HEK293 (cell line): ENCODE results near the gene PLPP1.
"Not testable (repeated sequence)": the region's sequence is repeated elsewhere in the genome, so short reads cannot be mapped to it uniquely, and the experiment has no call there.

Experiments used
- CTCF ChIA-PET: fragments of 350-600 bp; formaldehyde crosslinking; extraction: SDS; loops from one replicate; lab custom pipeline; 2021; ENCODE audit warnings: antibody characterized with exemption; lab: Yijun Ruan, JAX
- POLR2A ChIA-PET: fragments of 300-600 bp; formaldehyde crosslinking; extraction: SDS; loops from one replicate; lab custom pipeline; 2020; ENCODE audit warnings: antibody characterized with exemption, inconsistent platforms; lab: Yijun Ruan, JAX
- H3K27ac ChIP-seq: fragments of 200-500 bp; sonication (Bioruptor generic); 2 replicates; pipeline ENCODE4 v1.5.1; 2014; ENCODE audit warnings: low read depth, low read length, control low read depth, inconsistent platforms; ENCODE audit errors: extremely low read depth
- H3K36me3 ChIP-seq, 2 experiments: fragments of 200-500 bp in 1 of 2; sonication (Bioruptor generic) in 1 of 2; 1 replicate in 1 of 2; 2 replicates in 1 of 2; pipeline ENCODE4 v1.5.1; 2014 to 2017; ENCODE audit warnings: inconsistent platforms in 2 of 2, low read length in 2 of 2; ENCODE audit not compliant: control insufficient read depth in 2 of 2, insufficient read depth in 1 of 2
- H3K4me1 ChIP-seq: fragments of 200-500 bp; sonication (Bioruptor generic); 2 replicates; pipeline ENCODE4 v1.5.1; 2014; ENCODE audit warnings: mild to moderate bottlenecking, low read length, inconsistent platforms; ENCODE audit not compliant: control insufficient read depth, insufficient read depth
- H3K4me3 ChIP-seq: 2 replicates; pipeline ENCODE4 v1.5.1; 2011; ENCODE audit warnings: low read depth, mild to moderate bottlenecking, control low read depth, low read length, moderate library complexity
- H3K9me3 ChIP-seq: fragments of 200-500 bp; sonication (Bioruptor generic); 2 replicates; pipeline ENCODE4 v1.5.1; 2014; ENCODE audit warnings: low read depth, low read length, inconsistent platforms; ENCODE audit not compliant: control insufficient read depth, insufficient read depth
- GFI1B ChIP-seq: fragments of 450-650 bp; formaldehyde crosslinking; IDR thresholded peaks from 2 replicates; pipeline ENCODE4 v1.5.1; 2016; ENCODE audit warnings: missing biosample characterization, missing genetic modification characterization
- GLI2 ChIP-seq: fragments of 450-650 bp; formaldehyde crosslinking; IDR thresholded peaks from 2 replicates; pipeline ENCODE4; 2017; ENCODE audit warnings: missing biosample characterization, missing genetic modification characterization, low read depth, borderline replicate concordance
- ZBTB11 ChIP-seq: fragments of 450-650 bp; formaldehyde crosslinking; conservative IDR thresholded peaks from 2 replicates; pipeline ENCODE4 v1.5.1; 2016; ENCODE audit warnings: low read depth, missing biosample characterization, missing genetic modification characterization
- ZBTB21 ChIP-seq: fragments of 450-650 bp; formaldehyde crosslinking; IDR thresholded peaks from 2 replicates; pipeline ENCODE4 v1.5.1; 2017; ENCODE audit warnings: missing biosample characterization, missing genetic modification characterization
- ZBTB8A ChIP-seq: fragments of 450-650 bp; formaldehyde crosslinking; IDR thresholded peaks from 2 replicates; pipeline ENCODE4 v1.5.1; 2016; ENCODE audit warnings: missing biosample characterization, missing genetic modification characterization
- ZFP37 ChIP-seq: fragments of 450-650 bp; formaldehyde crosslinking; IDR thresholded peaks from 2 replicates; pipeline ENCODE4 v1.5.1; 2016; ENCODE audit warnings: missing biosample characterization, missing genetic modification characterization
- ZNF140 ChIP-seq: fragments of 450-650 bp; formaldehyde crosslinking; IDR thresholded peaks from 2 replicates; pipeline ENCODE4 v1.5.1; 2016; ENCODE audit warnings: missing biosample characterization, missing genetic modification characterization
- ZNF19 ChIP-seq: fragments of 450-650 bp; formaldehyde crosslinking; IDR thresholded peaks from 2 replicates; pipeline ENCODE4; 2016; ENCODE audit warnings: missing biosample characterization, missing genetic modification characterization, low read depth
- ZNF202 ChIP-seq: fragments of 450-650 bp; formaldehyde crosslinking; IDR thresholded peaks from 2 replicates; pipeline ENCODE4 v1.5.1; 2016; ENCODE audit warnings: missing biosample characterization, missing genetic modification characterization, borderline replicate concordance
- ZNF23 ChIP-seq: fragments of 450-650 bp; formaldehyde crosslinking; IDR thresholded peaks from 2 replicates; pipeline ENCODE4 v1.5.1; 2016; ENCODE audit warnings: missing biosample characterization, missing genetic modification characterization, borderline replicate concordance
- ZNF266 ChIP-seq: fragments of 450-650 bp; formaldehyde crosslinking; IDR thresholded peaks from 2 replicates; pipeline ENCODE4 v1.5.1; 2016; ENCODE audit warnings: missing biosample characterization, missing genetic modification characterization, low read depth
- ZNF341 ChIP-seq: fragments of 450-650 bp; formaldehyde crosslinking; IDR thresholded peaks from 2 replicates; pipeline ENCODE4; 2016; ENCODE audit warnings: low read depth, missing biosample characterization, missing genetic modification characterization
- ZNF354C ChIP-seq: fragments of 450-650 bp; formaldehyde crosslinking; IDR thresholded peaks from 2 replicates; pipeline ENCODE4 v1.5.1; 2016; ENCODE audit warnings: missing biosample characterization, missing genetic modification characterization, low read depth, borderline replicate concordance
- ZNF404 ChIP-seq: fragments of 450-650 bp; formaldehyde crosslinking; IDR thresholded peaks from 2 replicates; pipeline ENCODE4 v1.5.1; 2017; ENCODE audit warnings: missing biosample characterization, missing genetic modification characterization
- ZNF433 ChIP-seq: fragments of 450-650 bp; formaldehyde crosslinking; IDR thresholded peaks from 2 replicates; pipeline ENCODE4 v1.5.1; 2016; ENCODE audit warnings: missing biosample characterization, missing genetic modification characterization, low read depth
- ZNF501 ChIP-seq: fragments of 450-650 bp; formaldehyde crosslinking; IDR thresholded peaks from 2 replicates; pipeline ENCODE4 v1.5.1; 2016; ENCODE audit warnings: missing biosample characterization, missing genetic modification characterization
- ZNF510 ChIP-seq: fragments of 450-650 bp; formaldehyde crosslinking; IDR thresholded peaks from 2 replicates; pipeline ENCODE4 v1.5.1; 2018; ENCODE audit warnings: mild to moderate bottlenecking, missing genetic modification characterization, missing biosample characterization; ENCODE audit not compliant: insufficient replicate concordance
- ZNF514 ChIP-seq: fragments of 450-650 bp; formaldehyde crosslinking; IDR thresholded peaks from 2 replicates; pipeline ENCODE4 v1.5.1; 2016; ENCODE audit warnings: missing biosample characterization, missing genetic modification characterization
- ZNF518A ChIP-seq: fragments of 450-650 bp; formaldehyde crosslinking; conservative IDR thresholded peaks from 2 replicates; pipeline ENCODE4 v1.5.1; 2016; ENCODE audit warnings: low read depth, missing biosample characterization, missing genetic modification characterization
- ZNF530 ChIP-seq: fragments of 450-650 bp; formaldehyde crosslinking; IDR thresholded peaks from 2 replicates; pipeline ENCODE4 v1.5.1; 2016; ENCODE audit warnings: low read depth, missing biosample characterization, missing genetic modification characterization
- ZNF558 ChIP-seq: fragments of 450-650 bp; formaldehyde crosslinking; IDR thresholded peaks from 2 replicates; pipeline ENCODE4 v1.5.1; 2016; ENCODE audit warnings: missing biosample characterization, missing genetic modification characterization
- ZNF560 ChIP-seq: fragments of 450-650 bp; formaldehyde crosslinking; IDR thresholded peaks from 2 replicates; pipeline ENCODE4 v1.5.1; 2017; ENCODE audit warnings: missing biosample characterization, missing genetic modification characterization, borderline replicate concordance
- ZNF580 ChIP-seq: fragments of 450-650 bp; formaldehyde crosslinking; IDR thresholded peaks from 2 replicates; pipeline ENCODE4 v1.5.1; 2016; ENCODE audit warnings: missing biosample characterization, missing genetic modification characterization
- ZNF629 ChIP-seq: fragments of 450-650 bp; formaldehyde crosslinking; IDR thresholded peaks from 2 replicates; pipeline ENCODE4 v1.5.1; 2017; ENCODE audit warnings: missing biosample characterization, missing genetic modification characterization
- ZNF654 ChIP-seq: fragments of 450-650 bp; formaldehyde crosslinking; IDR thresholded peaks from 2 replicates; pipeline ENCODE4 v1.5.1; 2016; ENCODE audit warnings: low read depth, missing biosample characterization, missing genetic modification characterization
- ZNF704 ChIP-seq: fragments of 450-650 bp; formaldehyde crosslinking; IDR thresholded peaks from 2 replicates; pipeline ENCODE4 v1.5.1; 2016; ENCODE audit warnings: missing biosample characterization, missing genetic modification characterization
- ZNF791 ChIP-seq: fragments of 450-650 bp; formaldehyde crosslinking; IDR thresholded peaks from 2 replicates; pipeline ENCODE4 v1.5.1; 2016; ENCODE audit warnings: missing biosample characterization, missing genetic modification characterization

PLPP1 gene

GRCh38 chr5:55537315-55537714, 2.6 kb upstream of the PLPP1 start:
- H3K9me3 ChIP-seq, CTCF ChIA-PET, H3K4me1 ChIP-seq, H3K27ac ChIP-seq, H3K36me3 ChIP-seq, POLR2A ChIA-PET, H3K4me3 ChIP-seq: not testable (repeated sequence)
- peak; percentile 94 for TF ChIP-seq ZNF518A (tag by site-specific recombination)
- TF ChIP-seq ZBTB8A, result peak; percentile 84
- TF ChIP-seq ZNF791 (tag by site-specific recombination), result 0 out of 2 replicates have a peak, but pooled peaks have one; percentile 26
- TF ChIP-seq ZBTB11 (tag by site-specific recombination), result peak; percentile 79
- TF ChIP-seq ZNF560 (tag by site-specific recombination), result 0 out of 2 replicates have a peak, but pooled peaks have one; percentile 28
- TF ChIP-seq ZNF558 (tag by site-specific recombination), result peak; percentile 82
- peak; percentile 54; the same call in 1 of the 2 replicates for TF ChIP-seq ZFP37 (tag by site-specific recombination)
- TF ChIP-seq GLI2 (tag by site-specific recombination), result peak; percentile 41; the same call in 1 of the 2 replicates
- TF ChIP-seq GFI1B, result 0 out of 2 replicates have a peak, but pooled peaks have one; percentile 57
- 0 out of 2 replicates have a peak, but pooled peaks have one; percentile 64 for TF ChIP-seq ZNF404 (tag by site-specific recombination)
- TF ChIP-seq ZNF510, result peak; percentile 83
- TF ChIP-seq ZNF341, result peak; percentile 25; the same call in 1 of the 2 replicates
- 0 out of 2 replicates have a peak, but pooled peaks have one; percentile 72 for TF ChIP-seq ZNF530 (tag by site-specific recombination)
- TF ChIP-seq ZNF140 (tag by site-specific recombination), result peak; percentile 72; the same call in 1 of the 2 replicates
- 0 out of 2 replicates have a peak, but pooled peaks have one; percentile 22 for TF ChIP-seq ZBTB21 (tag by site-specific recombination)
- 0 out of 2 replicates have a peak, but pooled peaks have one; percentile 43 for TF ChIP-seq ZNF501 (tag by site-specific recombination)
- peak; percentile 62; the same call in 1 of the 2 replicates for TF ChIP-seq ZNF629 (tag by site-specific recombination)
- peak; percentile 89; the same call in 1 of the 2 replicates for TF ChIP-seq ZNF202 (tag by site-specific recombination)
- 0 out of 2 replicates have a peak, but pooled peaks have one; percentile 14 for TF ChIP-seq ZNF704
- TF ChIP-seq ZNF514, result peak; percentile 77; the same call in 1 of the 2 replicates
- TF ChIP-seq ZNF433 (tag by site-specific recombination), result 0 out of 2 replicates have a peak, but pooled peaks have one; percentile 38
- TF ChIP-seq ZNF23 (tag by site-specific recombination), result 0 out of 2 replicates have a peak, but pooled peaks have one; percentile 43
- 0 out of 2 replicates have a peak, but pooled peaks have one; percentile 49 for TF ChIP-seq ZNF580 (tag by site-specific recombination)
- TF ChIP-seq ZNF266 (tag by site-specific recombination), result peak; percentile 81
- peak; percentile 78; the same call in 1 of the 2 replicates for TF ChIP-seq ZNF354C (tag by site-specific recombination)
- peak; percentile 44 for TF ChIP-seq ZNF654 (tag by site-specific recombination)
- TF ChIP-seq ZNF19 (tag by site-specific recombination), result peak; percentile 81; the same call in 1 of the 2 replicates
